Kidney (tissue), 14 donors: ENCODE measurements around the gene NCOR2. TPM values are rescaled to one million over a fixed set of nuclear protein-coding genes. Genes with fewer than 3 reads are reported as not detected.

Source experiments
- DNase-seq, 5 donors: peaks; one replicate each; pipeline ENCODE4 v3.0.0-alpha.2; 2013 to 2020
- FAIRE-seq: peaks from 2 replicates; lab custom pipeline; 2012; peaks lifted over from hg19 to GRCh38; lab: Jason Lieb, UNC
- H3K27ac ChIP-seq, 2 donors: one replicate each; pipeline ENCODE4 v1.7.0; 2013; ENCODE audit warnings: low read depth in 2 of 2, low read length in 2 of 2, inconsistent platforms in 1 of 2
- H3K27me3 ChIP-seq: one replicate; pipeline ENCODE4 v1.7.1; 2013; ENCODE audit warnings: low read length, inconsistent platforms; ENCODE audit not compliant: control insufficient read depth, insufficient read depth
- H3K36me3 ChIP-seq, 3 donors: one replicate each; pipeline versions ENCODE4 v1.7.0 to v1.7.1; 2013; ENCODE audit warnings: low read length in 3 of 3, control low read depth in 1 of 3, inconsistent platforms in 1 of 3; ENCODE audit not compliant: insufficient read depth in 3 of 3, control insufficient read depth in 2 of 3
- H3K4me1 ChIP-seq, 3 donors: one replicate each; pipeline versions ENCODE4 v1.7.0 to v1.7.1; 2013; ENCODE audit warnings: low read length in 3 of 3, inconsistent platforms in 1 of 3, low read depth in 1 of 3; ENCODE audit not compliant: control insufficient read depth in 2 of 3, insufficient read depth in 2 of 3
- H3K4me3 ChIP-seq, 3 donors: one replicate each; pipeline versions ENCODE4 v1.7.0 to v1.8.1; 2013; ENCODE audit warnings: low read length in 3 of 3, control low read depth in 1 of 3, inconsistent platforms in 1 of 3
- H3K9ac ChIP-seq, 3 donors: one replicate each; pipeline versions ENCODE4 v1.7.0 to v1.7.1; 2013; ENCODE audit warnings: low read length in 3 of 3, control low read depth in 1 of 3, inconsistent platforms in 1 of 3
- H3K9me3 ChIP-seq, 3 donors: one replicate each; pipeline versions ENCODE4 v1.7.0 to v1.7.1; 2013; ENCODE audit warnings: low read length in 3 of 3, control low read depth in 1 of 3, inconsistent platforms in 1 of 3; ENCODE audit not compliant: control insufficient read depth in 2 of 3, insufficient read depth in 1 of 3
- intact Hi-C: fragments of 100-400 bp; cut with DNase I; formaldehyde crosslinking; loops from one replicate; pipeline ENCODE4 v1.11.1; 2022
- polyA plus RNA-seq: library from polyadenylated mRNA; stranded (reverse); fragments of 350-450 nt; fragmentation: Illumina TruSeq; extraction: RNeasy Lipid Tissue Mini Kit (QIAGEN cat#74804); gene quantifications from one replicate; pipeline ENCODE4 v1.2.3, GENCODE V29; 2014; ENCODE audit warnings: low read depth, low replicate concordance; ENCODE audit not compliant: insufficient read depth
- total RNA-seq: library from RNA; stranded (reverse); fragmentation: NEBNext Ultra II Directional; extraction: Animal tissue kit (Norgen Biotek cat#: 25700); gene quantifications from one replicate; pipeline ENCODE4 v1.2.1, GENCODE V29; 2021
- TF ChIP-seq, protein P1 (sequence below): IDR thresholded peaks from 3 replicates; pipeline ENCODE4 v1.5.1; 2012; ENCODE audit warnings: mild to moderate bottlenecking, moderate library complexity, borderline replicate concordance; ENCODE audit not compliant: insufficient read depth; ENCODE audit errors: extremely low read depth
- donor health status: control.
- donor health status: control.
- donor health status: control.
- donor health status: control.
- donor health status: control.
- donor health status: DM: yes; HTN: yes; CAD: no.
- donor health status: Normal renal cell carcinoma (clear cell type).

Gene NCOR2
- total and polyA plus RNA-seq, 2 donors from 2014 or later = 18.7 to 205 TPM

DNA sequence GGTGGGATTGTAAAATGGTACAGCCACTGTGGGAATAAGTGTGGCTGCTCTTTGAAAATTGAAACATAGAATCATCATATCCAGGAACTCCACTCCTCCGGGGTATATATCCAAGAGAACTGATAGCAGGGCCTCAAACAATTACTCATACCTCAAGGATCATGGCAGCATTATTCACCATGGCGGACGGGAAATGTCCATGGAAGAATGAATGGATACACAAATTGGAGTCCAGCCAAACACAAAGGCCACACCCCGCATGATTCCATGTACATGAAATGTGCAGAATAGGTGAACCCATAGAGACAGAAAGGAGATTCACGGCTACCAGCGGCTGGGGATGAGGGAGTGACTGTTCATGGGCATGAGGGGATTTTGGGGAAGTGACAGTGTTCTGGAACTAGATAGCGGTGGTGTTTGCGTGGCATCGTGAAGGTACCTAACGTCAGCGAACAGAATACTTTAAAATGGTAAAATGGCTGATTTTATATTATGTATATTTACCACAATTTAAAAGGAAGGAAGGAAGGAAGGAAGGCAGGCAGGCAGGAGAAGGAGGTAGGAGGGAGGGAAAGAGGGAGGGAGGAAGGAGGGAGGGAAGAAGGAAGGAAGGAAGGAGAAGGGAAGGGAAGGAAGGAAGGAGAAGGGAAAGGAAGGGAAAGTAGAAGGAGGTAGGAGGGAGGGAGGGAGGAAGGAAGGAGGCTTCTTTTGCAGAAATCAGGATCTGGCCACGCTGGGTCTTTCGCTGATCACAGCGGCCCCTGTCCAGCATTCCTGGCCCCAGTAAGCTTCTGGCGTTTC, 14.1 kb upstream of the NCOR2 start:
- Histone ChIP-seq H3K9ac (no peak overlapping the region), H3K4me3 (no peak overlapping the region), H3K27me3 (no peaks in the 10 kb centered on the region), H3K27ac (no peak overlapping the region), H3K36me3 (no peaks in the 10 kb centered on the region), H3K4me1 (peaks cover 0 to 4% (median 0%) of the 10 kb centered on the region in 3 donors), H3K9me3 (no peaks in the 10 kb centered on the region)
- DNase-seq (no peak), FAIRE-seq (no peak)
- intact Hi-C loops = no loop called here
- TF ChIP-seq, protein P1, sequence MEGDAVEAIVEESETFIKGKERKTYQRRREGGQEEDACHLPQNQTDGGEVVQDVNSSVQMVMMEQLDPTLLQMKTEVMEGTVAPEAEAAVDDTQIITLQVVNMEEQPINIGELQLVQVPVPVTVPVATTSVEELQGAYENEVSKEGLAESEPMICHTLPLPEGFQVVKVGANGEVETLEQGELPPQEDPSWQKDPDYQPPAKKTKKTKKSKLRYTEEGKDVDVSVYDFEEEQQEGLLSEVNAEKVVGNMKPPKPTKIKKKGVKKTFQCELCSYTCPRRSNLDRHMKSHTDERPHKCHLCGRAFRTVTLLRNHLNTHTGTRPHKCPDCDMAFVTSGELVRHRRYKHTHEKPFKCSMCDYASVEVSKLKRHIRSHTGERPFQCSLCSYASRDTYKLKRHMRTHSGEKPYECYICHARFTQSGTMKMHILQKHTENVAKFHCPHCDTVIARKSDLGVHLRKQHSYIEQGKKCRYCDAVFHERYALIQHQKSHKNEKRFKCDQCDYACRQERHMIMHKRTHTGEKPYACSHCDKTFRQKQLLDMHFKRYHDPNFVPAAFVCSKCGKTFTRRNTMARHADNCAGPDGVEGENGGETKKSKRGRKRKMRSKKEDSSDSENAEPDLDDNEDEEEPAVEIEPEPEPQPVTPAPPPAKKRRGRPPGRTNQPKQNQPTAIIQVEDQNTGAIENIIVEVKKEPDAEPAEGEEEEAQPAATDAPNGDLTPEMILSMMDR = no peak

DNA sequence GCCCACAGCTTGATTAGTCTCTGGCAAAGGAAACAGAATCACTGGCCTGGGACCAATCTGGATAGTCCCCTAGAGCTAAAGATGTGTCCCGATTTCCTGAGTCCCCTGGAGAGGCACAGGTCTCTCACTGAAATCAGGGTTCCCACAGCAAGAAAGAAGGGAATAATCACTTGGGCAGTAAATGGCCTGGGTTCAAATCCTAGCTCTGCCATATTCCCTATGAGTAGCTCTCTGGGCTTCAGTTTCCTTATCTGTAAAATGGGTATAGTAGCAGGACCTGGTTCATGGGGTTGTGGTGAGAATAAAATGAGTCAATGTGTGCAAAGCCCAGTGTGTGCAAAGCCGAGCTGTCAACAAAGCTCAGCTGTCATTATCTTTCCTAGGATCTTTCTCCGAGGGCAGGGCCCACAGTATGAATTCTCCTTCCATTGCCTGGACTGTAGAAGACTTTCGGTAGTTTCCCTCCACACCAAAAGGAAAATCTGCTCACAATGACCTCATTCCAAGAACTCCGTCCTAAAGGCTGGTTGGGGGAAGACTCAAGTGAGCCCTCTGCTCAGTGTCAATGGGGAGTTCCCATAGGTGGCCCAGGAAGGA, 12.6 kb upstream of the NCOR2 start:
- H3K9me3 ChIP-seq = no peaks in the 10 kb centered on the region
- DNase-seq (no peak), FAIRE-seq (no peak)
- no peak overlapping the region for H3K27ac ChIP-seq
- TF ChIP-seq, protein P1 = no peak
- intact Hi-C loops = no loop called here
- peaks cover 0 to 4% (median 0%) of the 10 kb centered on the region in 3 donors for H3K4me1 ChIP-seq
- no peaks in the 10 kb centered on the region for H3K27me3 ChIP-seq
- H3K36me3 ChIP-seq = no peaks in the 10 kb centered on the region
- no peak overlapping the region for H3K4me3 ChIP-seq
- no peak overlapping the region for H3K9ac ChIP-seq

DNA sequence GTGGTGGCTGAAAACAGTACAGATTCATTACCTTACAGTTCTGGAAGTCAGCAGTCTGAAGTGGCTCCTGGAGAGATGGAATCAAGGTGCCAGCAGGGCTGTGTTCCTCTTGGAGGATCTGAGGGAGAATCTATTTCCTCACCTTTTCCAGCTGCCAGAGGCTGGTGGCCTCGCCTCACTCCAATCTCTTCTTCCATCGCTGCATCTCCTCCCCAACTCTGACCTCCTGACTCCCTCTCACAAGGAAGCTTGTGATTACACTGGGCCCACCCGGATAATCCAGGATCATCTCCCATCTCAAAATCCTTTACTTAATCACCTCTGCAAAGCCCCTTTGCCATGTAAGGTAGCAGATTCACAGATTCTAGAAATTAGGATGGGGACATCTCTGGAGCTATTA, 11.4 kb upstream of the NCOR2 start:
- Histone ChIP-seq H3K36me3 (no peaks in the 10 kb centered on the region), H3K27me3 (no peaks in the 10 kb centered on the region), H3K9ac (no peak overlapping the region), H3K27ac (no peak overlapping the region), H3K9me3 (no peaks in the 10 kb centered on the region), H3K4me1 (peaks cover 0 to 4% (median 0%) of the 10 kb centered on the region in 3 donors), H3K4me3 (no peak overlapping the region)
- FAIRE-seq (no peak), DNase-seq (no peak)
- TF ChIP-seq, protein P1 = no peak
- intact Hi-C loops = no loop called here
